Measurements from ENCODE around the gene CLBA1. TPM values are rescaled to one million over a fixed set of nuclear protein-coding genes. Genes with fewer than 3 reads are reported as not detected.

Gene CLBA1
- total RNA-seq, 1 donor from 2014 or later, result 8.4 TPM

Other genes starting within 250 kb of the CLBA1 start
- gene SIVA1, start 232.6 kb upstream of the CLBA1 start, total RNA-seq, result 85.0 and 95.6 TPM in 2 replicates
- gene AKT1, start 190.0 kb upstream of the CLBA1 start, total RNA-seq, result 164 and 191 TPM in 2 replicates
- gene ZBTB42, start 184.7 kb upstream of the CLBA1 start, total RNA-seq, result 5.2 and 5.3 TPM in 2 replicates
- gene CEP170B, start 120.5 kb upstream of the CLBA1 start, total RNA-seq, result 29.0 and 41.5 TPM in 2 replicates
- not detected in 2 replicates for gene PLD4, start 60.9 kb upstream of the CLBA1 start, total RNA-seq
- gene AHNAK2, start 7.4 kb upstream of the CLBA1 start, total RNA-seq, result 367 and 620 TPM in 2 replicates
- 35.5 and 50.8 TPM in 2 replicates for gene CDCA4, start 35.3 kb downstream of the CLBA1 start, total RNA-seq
- 0.13 TPM in 1 of 2 replicates, not detected in the other for gene GPR132, start 79.6 kb downstream of the CLBA1 start, total RNA-seq
- 31.6 and 45.3 TPM in 2 replicates for gene JAG2, start 183.0 kb downstream of the CLBA1 start, total RNA-seq
- gene NUDT14, start 195.5 kb downstream of the CLBA1 start, total RNA-seq, result 31.9 and 45.4 TPM in 2 replicates